ENCODE measurements around the gene FADS2. TPM values are rescaled to one million over a fixed set of nuclear protein-coding genes. Genes with fewer than 3 reads are reported as not detected.

Gene FADS2
- total and polyA plus RNA-seq, 9 of the 15 experiments (the other 6 are each of a cell fraction or from before 2014, with no cell fraction given), result 2.9 to 42.8 (median 16.2) TPM

DNA sequence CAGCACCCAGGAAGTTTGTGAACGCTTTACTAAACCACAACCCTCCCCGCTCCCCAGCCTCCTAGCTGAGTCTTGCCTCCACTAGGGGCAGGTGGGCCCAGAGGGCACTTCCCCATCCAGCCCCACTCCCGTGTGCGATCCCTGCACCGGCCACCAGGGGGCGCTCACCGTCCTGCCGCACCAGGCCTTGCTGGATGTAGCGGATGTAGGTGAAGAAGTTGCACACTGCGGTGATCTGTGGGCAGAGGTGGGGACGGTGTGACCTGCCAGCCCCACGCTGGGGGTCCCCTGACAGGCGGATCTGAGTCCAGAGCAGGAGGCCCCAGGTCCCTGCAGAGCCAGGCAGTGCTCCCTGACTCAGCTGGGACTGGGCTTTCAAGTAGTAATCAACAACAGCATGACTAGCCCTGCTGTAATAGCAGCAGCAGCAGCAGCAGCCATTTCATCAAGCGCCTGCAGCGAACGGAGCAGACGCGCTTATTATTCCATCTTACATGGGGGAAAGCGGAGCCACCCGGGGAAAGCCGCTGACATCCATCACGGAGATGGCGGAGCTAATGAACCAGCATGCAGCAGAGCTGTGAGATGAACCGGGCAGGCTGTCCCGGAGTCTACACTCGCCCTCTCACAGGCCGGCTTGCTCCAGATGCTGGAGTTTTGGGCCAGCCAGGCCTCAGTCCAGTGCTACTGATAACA lies 71.2 kb downstream of the FADS2 start (continued):
- TF ChIP-seq SOX6 (IDR thresholded peaks at IDR 0.05) (peak; percentile 20; the same call in 1 of the 2 replicates), RFX5 (IDR thresholded peaks at IDR 0.05; ENCODE audit: low read depth, low read length) (no peak), TSC22D4 (tag; IDR thresholded peaks at IDR 0.05) (no peak), MAFG (tag; conservative IDR thresholded peaks at IDR 0.05) (no peak), TCF3 (CRISPR knock-in tag; IDR thresholded peaks at IDR 0.05) (peak; percentile 17; the same call in 1 of the 2 replicates), MYC (IDR thresholded peaks at IDR 0.05; ENCODE audit: low read depth, low read length) (peak; percentile 45; the same call in 1 of the 2 replicates), MYC (CRISPR knock-in tag; IDR thresholded peaks at IDR 0.05; ENCODE audit: borderline replicate concordance, low read depth) (no peak), PHB2 (IDR thresholded peaks at IDR 0.05; ENCODE audit: low read depth) (no peak), TCF7L2 (IDR thresholded peaks at IDR 0.05; ENCODE audit: low read depth, low read length) (no peak), ATF1 (CRISPR knock-in tag; IDR thresholded peaks at IDR 0.05) (no peak), ATF1 (tag; IDR thresholded peaks at IDR 0.05) (no peak)
- TF ChIP-seq, protein P1, sequence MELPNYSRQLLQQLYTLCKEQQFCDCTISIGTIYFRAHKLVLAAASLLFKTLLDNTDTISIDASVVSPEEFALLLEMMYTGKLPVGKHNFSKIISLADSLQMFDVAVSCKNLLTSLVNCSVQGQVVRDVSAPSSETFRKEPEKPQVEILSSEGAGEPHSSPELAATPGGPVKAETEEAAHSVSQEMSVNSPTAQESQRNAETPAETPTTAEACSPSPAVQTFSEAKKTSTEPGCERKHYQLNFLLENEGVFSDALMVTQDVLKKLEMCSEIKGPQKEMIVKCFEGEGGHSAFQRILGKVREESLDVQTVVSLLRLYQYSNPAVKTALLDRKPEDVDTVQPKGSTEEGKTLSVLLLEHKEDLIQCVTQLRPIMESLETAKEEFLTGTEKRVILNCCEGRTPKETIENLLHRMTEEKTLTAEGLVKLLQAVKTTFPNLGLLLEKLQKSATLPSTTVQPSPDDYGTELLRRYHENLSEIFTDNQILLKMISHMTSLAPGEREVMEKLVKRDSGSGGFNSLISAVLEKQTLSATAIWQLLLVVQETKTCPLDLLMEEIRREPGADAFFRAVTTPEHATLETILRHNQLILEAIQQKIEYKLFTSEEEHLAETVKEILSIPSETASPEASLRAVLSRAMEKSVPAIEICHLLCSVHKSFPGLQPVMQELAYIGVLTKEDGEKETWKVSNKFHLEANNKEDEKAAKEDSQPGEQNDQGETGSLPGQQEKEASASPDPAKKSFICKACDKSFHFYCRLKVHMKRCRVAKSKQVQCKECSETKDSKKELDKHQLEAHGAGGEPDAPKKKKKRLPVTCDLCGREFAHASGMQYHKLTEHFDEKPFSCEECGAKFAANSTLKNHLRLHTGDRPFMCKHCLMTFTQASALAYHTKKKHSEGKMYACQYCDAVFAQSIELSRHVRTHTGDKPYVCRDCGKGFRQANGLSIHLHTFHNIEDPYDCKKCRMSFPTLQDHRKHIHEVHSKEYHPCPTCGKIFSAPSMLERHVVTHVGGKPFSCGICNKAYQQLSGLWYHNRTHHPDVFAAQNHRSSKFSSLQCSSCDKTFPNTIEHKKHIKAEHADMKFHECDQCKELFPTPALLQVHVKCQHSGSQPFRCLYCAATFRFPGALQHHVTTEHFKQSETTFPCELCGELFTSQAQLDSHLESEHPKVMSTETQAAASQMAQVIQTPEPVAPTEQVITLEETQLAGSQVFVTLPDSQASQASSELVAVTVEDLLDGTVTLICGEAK (IDR thresholded peaks at IDR 0.05), result no peak
- TF ChIP-seq, protein P1 (CRISPR knock-in tag; IDR thresholded peaks at IDR 0.05), result no peak
- TF ChIP-seq, protein P2, sequence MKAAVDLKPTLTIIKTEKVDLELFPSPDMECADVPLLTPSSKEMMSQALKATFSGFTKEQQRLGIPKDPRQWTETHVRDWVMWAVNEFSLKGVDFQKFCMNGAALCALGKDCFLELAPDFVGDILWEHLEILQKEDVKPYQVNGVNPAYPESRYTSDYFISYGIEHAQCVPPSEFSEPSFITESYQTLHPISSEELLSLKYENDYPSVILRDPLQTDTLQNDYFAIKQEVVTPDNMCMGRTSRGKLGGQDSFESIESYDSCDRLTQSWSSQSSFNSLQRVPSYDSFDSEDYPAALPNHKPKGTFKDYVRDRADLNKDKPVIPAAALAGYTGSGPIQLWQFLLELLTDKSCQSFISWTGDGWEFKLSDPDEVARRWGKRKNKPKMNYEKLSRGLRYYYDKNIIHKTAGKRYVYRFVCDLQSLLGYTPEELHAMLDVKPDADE (conservative IDR thresholded peaks at IDR 0.05; ENCODE audit: control insufficient read depth, low read depth, low read length), result no peak
- TF ChIP-seq, protein P3, sequence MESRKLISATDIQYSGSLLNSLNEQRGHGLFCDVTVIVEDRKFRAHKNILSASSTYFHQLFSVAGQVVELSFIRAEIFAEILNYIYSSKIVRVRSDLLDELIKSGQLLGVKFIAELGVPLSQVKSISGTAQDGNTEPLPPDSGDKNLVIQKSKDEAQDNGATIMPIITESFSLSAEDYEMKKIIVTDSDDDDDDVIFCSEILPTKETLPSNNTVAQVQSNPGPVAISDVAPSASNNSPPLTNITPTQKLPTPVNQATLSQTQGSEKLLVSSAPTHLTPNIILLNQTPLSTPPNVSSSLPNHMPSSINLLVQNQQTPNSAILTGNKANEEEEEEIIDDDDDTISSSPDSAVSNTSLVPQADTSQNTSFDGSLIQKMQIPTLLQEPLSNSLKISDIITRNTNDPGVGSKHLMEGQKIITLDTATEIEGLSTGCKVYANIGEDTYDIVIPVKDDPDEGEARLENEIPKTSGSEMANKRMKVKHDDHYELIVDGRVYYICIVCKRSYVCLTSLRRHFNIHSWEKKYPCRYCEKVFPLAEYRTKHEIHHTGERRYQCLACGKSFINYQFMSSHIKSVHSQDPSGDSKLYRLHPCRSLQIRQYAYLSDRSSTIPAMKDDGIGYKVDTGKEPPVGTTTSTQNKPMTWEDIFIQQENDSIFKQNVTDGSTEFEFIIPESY (CRISPR knock-in tag; IDR thresholded peaks at IDR 0.05), result peak; percentile 93
- TF ChIP-seq, protein P4, sequence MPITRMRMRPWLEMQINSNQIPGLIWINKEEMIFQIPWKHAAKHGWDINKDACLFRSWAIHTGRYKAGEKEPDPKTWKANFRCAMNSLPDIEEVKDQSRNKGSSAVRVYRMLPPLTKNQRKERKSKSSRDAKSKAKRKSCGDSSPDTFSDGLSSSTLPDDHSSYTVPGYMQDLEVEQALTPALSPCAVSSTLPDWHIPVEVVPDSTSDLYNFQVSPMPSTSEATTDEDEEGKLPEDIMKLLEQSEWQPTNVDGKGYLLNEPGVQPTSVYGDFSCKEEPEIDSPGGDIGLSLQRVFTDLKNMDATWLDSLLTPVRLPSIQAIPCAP (CRISPR knock-in tag; IDR thresholded peaks at IDR 0.05; ENCODE audit: borderline replicate concordance), result no peak
